Large intestine (tissue), 3 donors: ENCODE measurements around the gene C1orf159. TPM values are rescaled to one million over a fixed set of nuclear protein-coding genes. Genes with fewer than 3 reads are reported as not detected.

Experiments
- DNase-seq, 2 donors: peaks; one replicate each; pipeline versions ENCODE4 v3.0.0 to v3.0.0-alpha.2; 2013
- H3K27ac ChIP-seq: one replicate; pipeline ENCODE4 v1.5.1; 2013; ENCODE audit warnings: low read length
- H3K27me3 ChIP-seq: 2 replicates; pipeline ENCODE4 v1.6.1; 2013; ENCODE audit warnings: low read length; ENCODE audit not compliant: control insufficient read depth, insufficient read depth
- H3K36me3 ChIP-seq: 2 replicates; pipeline ENCODE4 v1.6.1; 2013; ENCODE audit warnings: low read length; ENCODE audit not compliant: control insufficient read depth, insufficient read depth
- H3K4me1 ChIP-seq: one replicate; pipeline ENCODE4 v1.6.1; 2013; ENCODE audit warnings: low read length; ENCODE audit not compliant: control insufficient read depth, insufficient read depth
- H3K4me3 ChIP-seq: one replicate; pipeline ENCODE4 v1.5.1; 2013; ENCODE audit warnings: low read length
- H3K9me3 ChIP-seq: one replicate; pipeline ENCODE4 v1.6.1; 2013; ENCODE audit warnings: mild to moderate bottlenecking, low read depth, low read length, moderate library complexity; ENCODE audit not compliant: control insufficient read depth
- WGBS: methylation state at CpG from one replicate; pipeline ENCODE4 v1.1.5; 2013; ENCODE audit warnings: low lambda C conversion rate; ENCODE audit not compliant: insufficient coverage; 5-methylcytosine and 5-hydroxymethylcytosine counted together
- polyA plus RNA-seq: library from polyadenylated mRNA; unstranded; fragments of 120-200 nt; gene quantifications from one replicate; pipeline ENCODE4 v1.2.1, GENCODE V29; 2013

The C1orf159 gene
- polyA plus RNA-seq, 1 donor = 9.4 TPM

DNA sequence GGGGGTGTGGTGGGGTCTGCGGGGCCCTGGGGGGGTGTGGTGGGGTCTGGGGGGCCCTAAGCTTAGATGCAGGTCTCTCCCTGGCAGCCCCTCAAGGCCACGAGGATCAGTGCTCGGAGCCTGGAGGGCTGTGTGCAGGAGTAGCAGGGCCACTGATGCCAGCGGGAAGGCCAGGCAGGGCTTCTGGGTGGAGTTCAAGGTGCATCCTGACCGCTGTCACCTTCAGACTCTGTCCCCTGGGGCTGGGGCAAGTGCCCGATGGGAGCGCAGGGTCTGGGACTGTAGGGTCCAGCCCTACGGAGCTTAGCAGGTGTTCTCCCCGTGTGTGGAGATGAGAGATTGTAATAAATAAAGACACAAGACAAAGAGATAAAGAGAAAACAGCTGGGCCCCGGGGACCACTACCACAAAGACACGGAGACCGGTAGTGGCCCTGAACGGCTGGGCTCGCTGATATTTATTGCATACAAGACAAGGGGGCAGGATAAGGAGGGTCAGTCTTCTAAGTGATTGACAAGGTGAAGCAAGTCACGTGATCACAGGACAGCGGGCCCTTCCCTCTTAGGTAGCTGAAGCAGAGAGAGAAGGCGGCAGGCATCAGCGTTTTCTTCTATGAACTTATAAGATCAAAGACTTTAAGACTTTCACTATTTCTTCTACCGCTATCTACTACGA lies 50.5 kb downstream of the C1orf159 start:
- Histone ChIP-seq H3K9me3 (peaks cover 12% of the 10 kb centered on the region), H3K27me3 (peaks cover 78% of the 10 kb centered on the region), H3K27ac (no peak overlapping the region), H3K4me1 (peaks cover 25% of the 10 kb centered on the region), H3K4me3 (no peak overlapping the region), H3K36me3 (no peaks in the 10 kb centered on the region)
- DNase-seq = peak in 1 of 2 donors; percentile 40
- WGBS = 10% methylated on average over 2 of the region's 20 CpGs

DNA sequence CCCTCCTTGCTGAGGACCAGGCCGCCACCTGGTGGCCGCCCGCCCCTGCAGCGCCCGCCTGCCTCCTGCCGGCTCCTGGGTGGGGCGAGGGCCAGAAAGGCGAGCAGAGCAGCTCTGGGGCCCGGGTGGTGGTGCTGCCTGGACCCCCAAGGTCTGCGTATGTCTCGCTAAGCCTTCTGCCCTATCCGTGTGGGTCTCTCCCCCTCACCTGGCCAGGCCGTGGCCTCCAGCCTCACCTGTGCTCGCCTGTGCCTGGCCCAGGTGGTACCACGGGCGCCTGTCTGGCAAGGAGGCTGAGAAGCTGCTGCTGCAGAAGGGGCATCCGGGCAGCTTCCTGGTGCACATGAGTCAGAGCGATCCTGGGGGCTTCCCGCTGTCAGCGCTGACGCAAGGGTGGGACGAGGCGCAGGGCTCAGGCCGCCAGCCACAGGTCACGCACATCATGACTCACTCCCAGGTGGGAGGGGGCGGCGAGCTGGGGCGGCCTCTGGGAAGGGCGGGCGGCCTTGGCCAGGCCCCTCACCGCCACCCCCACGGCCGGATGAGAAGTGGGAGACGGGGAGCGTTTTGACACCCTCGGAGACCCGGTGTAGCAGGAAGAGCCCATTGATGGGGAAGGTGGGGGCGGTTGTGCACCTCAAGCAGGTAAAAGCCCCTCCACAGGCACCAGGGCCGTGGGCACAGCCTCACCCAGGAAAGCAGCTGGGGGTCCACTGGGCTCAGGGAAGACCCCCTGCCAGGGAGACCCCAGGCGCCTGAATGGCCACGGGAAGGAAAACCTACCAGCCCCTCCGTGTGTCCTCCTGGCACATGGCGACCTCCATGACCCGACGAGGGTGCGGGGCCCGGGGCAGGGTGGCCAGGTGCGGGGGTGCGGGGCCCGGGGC lies 51.7 kb downstream of the C1orf159 start:
- H3K4me1 ChIP-seq = peaks cover 27% of the 10 kb centered on the region
- no peak overlapping the region for H3K4me3 ChIP-seq
- peaks cover 17% of the 10 kb centered on the region for H3K9me3 ChIP-seq
- H3K27ac ChIP-seq = no peak overlapping the region
- H3K36me3 ChIP-seq = no peaks in the 10 kb centered on the region
- WGBS = no CpG with 5 or more reads among the region's 50 CpGs
- H3K27me3 ChIP-seq = peaks cover 76% of the 10 kb centered on the region
- DNase-seq = peak; percentile 48 to 58

DNA sequence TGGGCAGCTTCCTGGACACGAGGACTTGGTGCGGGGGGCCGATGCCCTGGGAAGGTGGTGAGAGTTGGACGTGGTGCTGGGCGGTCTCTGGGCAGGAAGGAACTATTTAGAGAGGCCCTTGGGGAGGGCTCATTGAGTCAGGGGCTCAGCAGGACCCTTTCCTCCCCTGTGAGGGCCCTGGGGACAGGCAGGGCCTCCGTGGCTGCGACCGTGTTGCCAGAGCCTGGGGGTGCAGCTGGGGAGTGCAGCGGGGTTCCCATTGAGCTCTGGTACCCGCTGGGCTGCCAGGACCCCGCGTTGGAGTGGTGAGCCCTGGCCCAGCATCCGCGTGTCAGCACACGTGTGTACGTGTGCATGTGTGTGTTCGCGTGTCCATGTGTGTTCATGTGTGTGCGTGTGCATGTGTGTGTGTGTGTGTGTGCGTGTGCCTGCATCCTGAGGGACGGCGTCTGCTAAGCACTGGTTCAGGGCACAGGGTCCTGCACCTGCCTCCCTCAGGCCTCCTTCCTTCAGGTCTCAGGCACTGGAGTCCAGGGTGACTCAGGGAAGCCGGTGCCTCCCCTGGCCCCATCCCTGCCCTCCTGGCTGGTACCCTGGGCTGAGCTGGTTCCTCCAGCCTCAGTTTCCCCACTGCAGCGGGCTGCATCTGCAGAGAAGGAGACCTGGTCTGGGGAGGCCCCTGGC lies 52.5 kb downstream of the C1orf159 start:
- Histone ChIP-seq H3K36me3 (no peaks in the 10 kb centered on the region), H3K27ac (no peak overlapping the region), H3K4me3 (no peak overlapping the region), H3K9me3 (peaks cover 23% of the 10 kb centered on the region), H3K4me1 (peaks cover 33% of the 10 kb centered on the region), H3K27me3 (peaks cover 83% of the 10 kb centered on the region)
- no CpG with 5 or more reads among the region's 24 CpGs for WGBS
- no peak for DNase-seq

DNA sequence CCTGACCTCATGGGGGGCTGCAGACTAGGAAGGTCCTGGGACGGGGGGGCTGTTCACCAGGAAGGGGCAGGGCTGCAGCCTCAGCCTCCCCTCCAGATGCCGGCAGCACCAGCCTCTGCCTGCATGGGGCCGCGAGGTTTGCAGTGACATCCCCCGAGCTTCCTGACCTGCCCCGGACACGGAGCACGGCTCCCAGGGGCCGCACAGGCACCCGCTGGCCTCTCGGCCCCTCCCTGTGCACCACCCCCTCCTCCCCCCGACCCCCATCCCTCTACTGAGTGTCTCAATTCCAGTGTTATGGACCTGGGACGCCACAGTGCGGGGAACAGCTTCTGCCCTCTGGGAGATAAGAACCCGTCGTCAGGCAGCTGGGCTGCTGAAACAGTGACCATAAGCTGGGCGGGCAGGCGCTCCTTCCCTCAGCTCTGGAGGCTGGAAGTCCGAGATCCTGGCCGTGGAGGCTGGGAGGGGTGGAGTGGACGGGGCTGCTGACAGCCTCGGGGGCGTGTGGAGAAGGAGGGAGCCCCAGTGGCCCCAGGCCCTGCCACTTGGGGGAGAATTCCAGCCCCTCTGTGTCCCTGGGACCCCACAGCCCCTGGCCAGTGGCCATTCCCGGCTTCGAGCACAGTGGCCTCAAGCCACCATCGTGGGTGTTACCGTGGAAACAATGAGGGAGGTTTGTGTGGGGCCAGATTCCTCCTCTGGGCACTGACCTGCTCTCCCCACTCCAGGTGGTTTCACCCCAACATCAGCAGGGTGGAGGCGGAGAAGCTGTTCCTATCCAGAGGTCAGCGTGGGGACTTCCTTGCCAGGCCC lies 53.3 kb downstream of the C1orf159 start:
- Histone ChIP-seq H3K4me3 (no peak overlapping the region), H3K9me3 (peaks cover 18% of the 10 kb centered on the region), H3K27me3 (peaks cover 81% of the 10 kb centered on the region), H3K27ac (no peak overlapping the region), H3K36me3 (no peaks in the 10 kb centered on the region), H3K4me1 (peaks cover 32% of the 10 kb centered on the region)
- WGBS = no CpG with 5 or more reads among the region's 29 CpGs
- no peak for DNase-seq

DNA sequence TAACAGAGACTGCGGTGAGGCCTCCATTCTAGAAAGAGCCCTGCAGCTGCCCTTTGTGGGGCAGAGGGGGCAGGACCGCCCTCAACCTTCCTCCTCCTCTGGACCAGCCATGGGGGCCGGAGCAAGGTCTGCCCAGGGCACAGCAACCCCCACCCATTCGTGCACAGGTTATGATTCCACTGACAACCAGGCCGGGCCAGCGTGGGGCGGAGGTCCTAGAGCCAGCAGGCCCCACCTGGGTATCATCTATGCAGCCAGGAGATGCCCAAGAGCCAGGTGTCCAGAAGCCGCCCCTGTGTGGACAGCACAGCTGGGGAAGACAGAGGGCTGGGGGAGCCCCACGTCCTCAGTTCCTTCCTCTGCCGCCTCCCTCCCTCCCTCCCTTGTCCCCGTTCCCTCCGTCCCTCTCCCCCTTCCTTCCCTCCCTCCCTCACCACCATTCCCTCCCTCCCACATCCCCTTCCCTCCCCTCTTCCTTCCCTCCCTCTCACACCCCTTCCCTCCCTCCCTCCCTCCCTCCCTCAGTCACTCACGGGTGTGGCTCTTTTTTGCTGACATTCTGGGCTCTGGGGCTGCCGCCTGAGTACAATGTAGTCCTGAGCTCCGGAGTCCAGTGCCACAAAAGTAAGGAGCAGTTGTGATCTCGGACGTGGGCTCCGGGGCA lies 54.1 kb downstream of the C1orf159 start:
- no CpG with 5 or more reads among the region's 18 CpGs for WGBS
- peaks cover 78% of the 10 kb centered on the region for H3K27me3 ChIP-seq

DNA sequence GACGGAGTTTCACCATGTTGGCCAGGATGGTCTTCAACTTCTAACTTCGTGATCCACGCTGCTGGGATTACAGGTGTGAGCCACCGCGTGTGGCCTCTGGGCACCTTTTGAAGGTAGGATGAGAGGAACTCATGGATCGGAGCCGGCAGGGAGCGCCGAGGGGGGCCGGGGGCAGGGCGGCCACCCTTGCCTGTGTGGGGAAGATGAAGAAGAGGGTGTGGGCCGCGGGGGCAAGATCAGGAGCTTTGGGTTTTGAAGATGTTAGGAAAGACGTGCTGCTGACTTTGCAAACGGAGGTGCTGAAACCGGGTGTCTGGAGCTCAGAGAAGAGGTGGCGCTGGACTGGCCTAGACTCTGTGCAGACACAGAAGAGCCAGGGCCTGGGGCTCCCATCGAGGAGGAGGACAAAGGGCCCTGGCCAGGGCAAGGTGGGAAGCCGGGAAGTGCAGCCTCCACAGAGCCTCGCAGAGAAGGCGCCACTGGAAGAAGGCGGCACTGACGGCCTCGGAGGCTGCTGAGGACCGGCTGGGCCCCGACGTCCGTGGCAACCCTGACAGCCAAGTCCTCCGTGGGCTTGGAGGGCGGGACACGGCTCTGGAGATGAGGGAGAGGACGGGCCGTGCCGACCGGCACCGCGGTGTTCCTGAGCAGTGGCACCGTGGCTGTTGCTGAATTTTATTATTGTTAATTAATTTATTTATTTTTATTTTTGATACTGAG lies 55.4 kb downstream of the C1orf159 start:
- peaks cover 1% of the 10 kb centered on the region for H3K36me3 ChIP-seq
- peaks cover 70% of the 10 kb centered on the region for H3K27me3 ChIP-seq
- H3K27ac ChIP-seq = no peak overlapping the region
- DNase-seq = no peak
- WGBS = no CpG with 5 or more reads among the region's 38 CpGs
- peaks cover 30% of the 10 kb centered on the region for H3K4me1 ChIP-seq
- H3K4me3 ChIP-seq = no peak overlapping the region
- H3K9me3 ChIP-seq = peaks cover 14% of the 10 kb centered on the region

More for the DNA sequence above, 54.1 kb downstream of the C1orf159 start:
- no peak for DNase-seq
- H3K9me3 ChIP-seq = peaks cover 14% of the 10 kb centered on the region
- no peaks in the 10 kb centered on the region for H3K36me3 ChIP-seq
- no peak overlapping the region for H3K4me3 ChIP-seq
- peaks cover 32% of the 10 kb centered on the region for H3K4me1 ChIP-seq
- H3K27ac ChIP-seq = no peak overlapping the region

DNA sequence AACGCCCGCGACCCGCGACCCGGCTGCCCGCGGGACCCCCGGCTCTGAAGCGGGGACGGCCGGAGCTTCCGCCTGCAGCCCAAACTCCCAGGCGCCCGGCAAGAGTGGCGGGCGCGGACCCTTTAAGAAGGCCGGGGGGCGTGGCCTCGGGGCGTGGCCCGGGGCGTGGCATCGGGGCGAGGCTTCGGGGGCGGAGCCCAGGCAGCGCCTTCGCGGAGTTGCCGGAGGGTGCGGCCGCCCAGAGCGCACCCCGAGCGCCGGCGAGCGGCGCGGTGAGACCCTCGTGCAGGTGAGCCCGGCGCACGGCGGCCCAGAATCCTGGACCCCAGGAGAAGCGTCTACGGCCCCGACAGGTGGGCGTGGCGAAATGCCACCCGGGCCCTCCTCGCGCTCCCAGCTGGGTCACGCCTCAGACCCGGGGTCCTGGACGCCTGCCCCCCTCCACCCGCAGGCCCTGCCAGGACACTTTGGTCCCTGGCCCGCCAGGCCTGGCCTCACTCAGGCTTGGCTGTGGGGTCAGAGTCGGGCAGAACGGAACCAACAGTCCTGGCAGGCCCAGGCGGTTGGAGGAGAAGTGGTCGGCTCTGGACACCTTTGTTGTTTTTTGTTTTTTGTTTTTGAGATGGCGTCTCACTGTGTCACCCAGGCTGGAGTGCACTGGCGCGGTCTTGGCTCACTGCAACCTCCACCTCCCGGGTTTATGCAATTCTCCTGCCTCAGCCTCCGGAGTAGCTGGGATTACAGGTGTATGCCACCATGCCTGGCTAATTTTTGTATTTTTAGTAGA lies 56.2 kb downstream of the C1orf159 start:
- Histone ChIP-seq H3K4me3 (peak overlapping the region; percentile 28), H3K27me3 (peaks cover 67% of the 10 kb centered on the region), H3K4me1 (peaks cover 27% of the 10 kb centered on the region), H3K27ac (no peak overlapping the region), H3K36me3 (peaks cover 7% of the 10 kb centered on the region), H3K9me3 (peaks cover 18% of the 10 kb centered on the region)
- DNase-seq = peak; percentile 72 to 79
- no CpG with 5 or more reads among the region's 69 CpGs for WGBS

DNA sequence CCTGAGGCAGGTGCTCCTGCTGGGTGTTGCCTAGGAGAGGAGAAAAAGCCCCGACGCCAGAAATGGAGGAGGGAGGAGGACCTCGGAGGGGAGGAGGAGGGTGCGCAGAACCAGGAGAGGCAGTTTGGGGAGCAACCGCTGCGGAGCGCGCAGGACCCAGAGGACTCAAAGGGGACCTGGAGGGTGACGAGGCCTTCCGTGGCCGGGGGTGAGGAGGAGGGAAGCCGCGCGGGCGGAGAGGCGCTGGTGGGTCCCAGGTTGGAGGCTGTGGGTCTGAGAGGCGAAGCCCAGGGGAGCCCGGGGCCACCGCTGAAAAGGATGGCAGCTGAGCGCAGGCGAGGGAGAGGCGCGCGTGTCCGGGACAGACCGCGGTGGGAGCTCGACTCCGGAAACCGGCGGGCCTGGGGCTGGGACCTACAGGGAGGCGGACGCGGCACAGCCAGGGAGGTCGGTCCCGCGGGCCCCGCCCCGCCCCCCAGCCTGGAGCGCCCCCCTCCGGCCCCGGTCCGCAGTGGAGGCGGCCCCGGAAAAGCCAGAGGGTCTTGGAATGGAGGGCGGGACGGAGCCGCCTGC lies 56.9 kb downstream of the C1orf159 start:
- H3K27ac ChIP-seq = no peak overlapping the region
- no peak for DNase-seq

More for the DNA sequence above, 56.9 kb downstream of the C1orf159 start:
- WGBS = 0% methylated on average over 1 of the region's 48 CpGs
- Histone ChIP-seq H3K36me3 (peaks cover 13% of the 10 kb centered on the region), H3K9me3 (peaks cover 19% of the 10 kb centered on the region), H3K27me3 (peaks cover 61% of the 10 kb centered on the region), H3K4me1 (peaks cover 22% of the 10 kb centered on the region), H3K4me3 (no peak overlapping the region)
